ENCODE measurements around the gene SPATA12. TPM values are rescaled to one million over a fixed set of nuclear protein-coding genes. Genes with fewer than 3 reads are reported as not detected.

The SPATA12 gene
- total RNA-seq, 1 donor from 2014 or later = not detected

DNA sequence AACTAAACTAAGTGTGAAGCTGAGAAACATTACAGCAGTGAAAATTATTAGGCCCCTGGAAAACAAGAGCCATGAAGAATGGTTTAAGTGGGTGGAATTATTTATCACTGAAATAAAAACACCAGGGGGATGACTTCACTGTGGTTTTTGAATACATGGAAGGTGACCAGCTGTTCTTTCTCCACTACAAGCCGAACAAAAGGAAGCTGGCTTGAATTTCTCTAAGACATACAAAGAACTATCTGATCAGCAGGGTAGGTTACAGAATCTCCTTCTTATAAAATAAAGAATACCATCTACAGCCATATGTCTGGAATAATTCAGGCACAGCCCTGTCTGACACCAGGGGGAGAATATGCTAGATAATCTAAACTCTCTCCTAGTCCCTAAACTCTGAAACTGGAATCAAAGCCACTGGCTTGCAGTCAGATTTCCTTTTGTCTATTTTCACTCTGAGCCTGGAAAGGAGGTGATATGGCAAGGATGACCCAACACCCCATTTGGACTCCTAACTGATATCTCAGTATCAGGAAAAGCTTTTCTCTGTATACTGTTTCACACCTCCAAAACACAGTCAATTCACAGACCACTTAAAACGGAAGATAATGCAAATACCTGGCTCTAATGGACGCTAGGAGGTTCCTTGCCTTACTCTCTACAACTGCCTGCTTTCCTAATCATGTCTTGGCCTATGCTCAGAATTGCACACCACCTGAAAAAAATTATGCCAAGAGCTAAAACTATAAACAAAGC, 31.2 kb downstream of the SPATA12 start:
- intact Hi-C loops (cut with micrococcal nuclease) = loop anchor here (2.0 to 10.0 kb wide), 2 partner anchors 97 to 387 kb away; no protein-coding TSS in a partner anchor
- ChIA-PET CTCF (interaction anchor here (1.1 to 3.0 kb wide), 5 partner anchors 9 to 96 kb away, joined by 3 to 12 read pairs (median 4); no protein-coding TSS in a partner anchor), POLR2A (no interaction called here)
- Mint-ChIP-seq H3K27ac (no peak overlapping the region), H3K4me3 (no peak overlapping the region), H3K4me1 (peaks cover 4% of the 10 kb centered on the region), H3K36me3 (ENCODE audit: low read depth) (no peaks in the 10 kb centered on the region), H3K9me3 (no peaks in the 10 kb centered on the region), H3K27me3 (peaks cover 14% of the 10 kb centered on the region)
- no peak for DNase-seq
- ATAC-seq (ENCODE audit: low read depth) = no peak
- TF ChIP-seq, protein P1, sequence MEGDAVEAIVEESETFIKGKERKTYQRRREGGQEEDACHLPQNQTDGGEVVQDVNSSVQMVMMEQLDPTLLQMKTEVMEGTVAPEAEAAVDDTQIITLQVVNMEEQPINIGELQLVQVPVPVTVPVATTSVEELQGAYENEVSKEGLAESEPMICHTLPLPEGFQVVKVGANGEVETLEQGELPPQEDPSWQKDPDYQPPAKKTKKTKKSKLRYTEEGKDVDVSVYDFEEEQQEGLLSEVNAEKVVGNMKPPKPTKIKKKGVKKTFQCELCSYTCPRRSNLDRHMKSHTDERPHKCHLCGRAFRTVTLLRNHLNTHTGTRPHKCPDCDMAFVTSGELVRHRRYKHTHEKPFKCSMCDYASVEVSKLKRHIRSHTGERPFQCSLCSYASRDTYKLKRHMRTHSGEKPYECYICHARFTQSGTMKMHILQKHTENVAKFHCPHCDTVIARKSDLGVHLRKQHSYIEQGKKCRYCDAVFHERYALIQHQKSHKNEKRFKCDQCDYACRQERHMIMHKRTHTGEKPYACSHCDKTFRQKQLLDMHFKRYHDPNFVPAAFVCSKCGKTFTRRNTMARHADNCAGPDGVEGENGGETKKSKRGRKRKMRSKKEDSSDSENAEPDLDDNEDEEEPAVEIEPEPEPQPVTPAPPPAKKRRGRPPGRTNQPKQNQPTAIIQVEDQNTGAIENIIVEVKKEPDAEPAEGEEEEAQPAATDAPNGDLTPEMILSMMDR (IDR thresholded peaks at IDR 0.05) = no peak

DNA sequence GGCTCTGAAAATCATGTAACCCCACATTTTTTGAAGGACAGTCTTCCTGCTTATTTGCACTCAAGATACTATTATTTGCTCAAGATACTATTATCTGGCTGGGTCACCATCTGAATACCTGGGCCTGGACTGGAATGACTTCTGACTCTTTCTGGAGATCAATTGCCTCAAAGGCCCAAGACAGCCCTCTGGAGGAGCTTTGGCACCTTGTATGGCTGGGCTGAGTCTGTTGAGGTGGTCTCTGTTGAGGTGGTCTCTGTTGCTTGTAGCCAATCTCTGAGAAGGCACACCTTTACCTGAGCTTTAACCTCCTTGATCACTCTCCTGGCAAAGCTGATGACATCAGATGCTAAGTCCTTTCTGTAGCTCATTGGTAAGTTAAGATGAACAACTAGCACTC, 33.0 kb downstream of the SPATA12 start:
- H3K27me3 Mint-ChIP-seq = peaks cover 12% of the 10 kb centered on the region
- ATAC-seq (ENCODE audit: low read depth) (no peak), DNase-seq (no peak)
- CTCF ChIA-PET = interaction anchor here (0.9 to 2.5 kb wide), 2 partner anchors 23 to 98 kb away, joined by 4 to 20 read pairs; no protein-coding TSS in a partner anchor
- no peaks in the 10 kb centered on the region for H3K9me3 Mint-ChIP-seq
- no peak overlapping the region for H3K4me3 Mint-ChIP-seq
- no peak overlapping the region for H3K27ac Mint-ChIP-seq
- H3K36me3 Mint-ChIP-seq (ENCODE audit: low read depth) = no peaks in the 10 kb centered on the region
- TF ChIP-seq, protein P1 (IDR thresholded peaks at IDR 0.05) = no peak
- POLR2A ChIA-PET = no interaction called here
- peaks cover 4% of the 10 kb centered on the region for H3K4me1 Mint-ChIP-seq
- intact Hi-C loops (cut with micrococcal nuclease) = loop anchor here (2.0 to 10.0 kb wide), 2 partner anchors 99 to 389 kb away; no protein-coding TSS in a partner anchor

DNA sequence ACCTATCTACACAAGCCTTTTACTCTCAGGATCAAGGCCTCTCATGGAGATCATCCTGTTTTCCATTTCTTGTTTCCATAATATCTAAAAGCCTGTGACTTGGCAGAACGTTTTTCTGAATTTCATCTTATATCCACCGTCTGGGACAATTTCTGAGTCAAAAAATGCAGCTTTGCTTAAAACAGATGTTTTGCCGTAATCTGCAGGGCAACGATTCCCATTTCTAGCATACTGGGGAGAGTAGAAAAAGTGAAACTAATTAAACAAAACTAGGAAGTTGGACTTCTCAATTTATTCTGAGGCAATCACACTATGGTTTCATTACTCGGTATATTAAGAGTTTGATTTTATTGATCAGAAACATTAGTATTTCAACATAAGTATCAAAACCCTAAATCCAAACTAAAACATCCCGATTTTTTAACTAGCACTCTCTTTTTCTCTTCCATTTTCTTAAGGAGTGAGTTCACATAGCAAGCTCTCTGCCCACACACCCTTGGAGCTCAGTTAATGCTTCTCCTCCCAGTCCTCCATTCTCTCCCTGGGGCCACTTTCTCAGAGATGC, 33.6 kb downstream of the SPATA12 start:
- CTCF ChIA-PET = interaction anchor here (0.9 to 2.5 kb wide), 2 partner anchors 23 to 98 kb away, joined by 4 to 20 read pairs; no protein-coding TSS in a partner anchor

DNA sequence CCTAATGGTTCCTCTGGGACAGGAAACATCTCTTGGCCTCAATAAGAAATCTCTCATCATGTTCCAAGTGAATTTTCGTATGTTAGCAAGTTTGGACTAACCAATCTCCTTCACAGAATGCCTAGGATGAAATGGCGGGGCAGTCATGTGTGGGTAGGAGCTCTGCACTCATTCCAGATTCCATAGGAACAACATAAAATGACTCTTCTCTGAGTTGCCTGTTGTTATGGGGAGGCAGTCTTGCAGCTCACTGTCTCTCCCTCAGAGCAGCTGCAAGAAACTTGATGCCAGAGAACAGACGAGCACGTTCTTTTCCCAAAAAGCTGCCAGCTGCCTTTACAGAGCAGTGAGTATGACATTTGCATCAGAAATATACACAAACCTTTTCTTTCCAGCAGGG, 34.1 kb downstream of the SPATA12 start:
- ATAC-seq (ENCODE audit: low read depth) (no peak), DNase-seq (no peak)
- H3K36me3 Mint-ChIP-seq (ENCODE audit: low read depth) = no peaks in the 10 kb centered on the region
- CTCF ChIA-PET = interaction anchor here (2.5 kb wide), 1 partner anchor 99 kb away, joined by 20 read pairs; no protein-coding TSS in a partner anchor
- TF ChIP-seq, protein P1 (IDR thresholded peaks at IDR 0.05) = no peak
- POLR2A ChIA-PET = interaction anchor here (0.6 kb wide), 1 partner anchor 679 kb away, joined by 4 read pairs; no protein-coding TSS in a partner anchor
- no peak overlapping the region for H3K4me3 Mint-ChIP-seq
- intact Hi-C loops (cut with micrococcal nuclease) = loop anchor here (10.0 kb wide), 1 partner anchor 390 kb away; no protein-coding TSS in a partner anchor
- H3K27ac Mint-ChIP-seq = no peak overlapping the region
- peaks cover 4% of the 10 kb centered on the region for H3K4me1 Mint-ChIP-seq
- H3K27me3 Mint-ChIP-seq = peaks cover 6% of the 10 kb centered on the region
- no peaks in the 10 kb centered on the region for H3K9me3 Mint-ChIP-seq

More for the DNA sequence above, 33.6 kb downstream of the SPATA12 start:
- ATAC-seq (ENCODE audit: low read depth) = no peak
- H3K9me3 Mint-ChIP-seq = no peaks in the 10 kb centered on the region
- H3K27me3 Mint-ChIP-seq = peaks cover 10% of the 10 kb centered on the region
- intact Hi-C loops (cut with micrococcal nuclease) = loop anchor here (2.0 to 10.0 kb wide), 2 partner anchors 99 to 389 kb away; no protein-coding TSS in a partner anchor
- H3K4me1 Mint-ChIP-seq = peaks cover 4% of the 10 kb centered on the region
- TF ChIP-seq, protein P1 (IDR thresholded peaks at IDR 0.05) = no peak
- H3K4me3 Mint-ChIP-seq = no peak overlapping the region
- H3K36me3 Mint-ChIP-seq (ENCODE audit: low read depth) = no peaks in the 10 kb centered on the region
- no peak for DNase-seq
- no peak overlapping the region for H3K27ac Mint-ChIP-seq
- POLR2A ChIA-PET = interaction anchor here (0.6 kb wide), 1 partner anchor 680 kb away, joined by 4 read pairs; no protein-coding TSS in a partner anchor

Measured in activated B cell treated with CpG ODN at 0.5 μM for 24 hours (primary cell).